Measurements from ENCODE around the gene SAMD15. TPM values are rescaled to one million over a fixed set of nuclear protein-coding genes. Genes with fewer than 3 reads are reported as not detected.

The SAMD15 gene
- total RNA-seq, 2 donors from 2014 or later = 0.52 TPM; not detected in 1

- H3K4me3 ChIP-seq = no peak overlapping the region
- ATAC-seq (no peak), DNase-seq (no peak)
- TF ChIP-seq CTCF (IDR thresholded peaks at IDR 0.05) (no peak), POLR2A (IDR thresholded peaks at IDR 0.05) (no peak)
- H3K27ac ChIP-seq = no peak overlapping the region
- no peaks in the 10 kb centered on the region for H3K36me3 ChIP-seq (replicated peaks in 1 of 2; ENCODE audit: insufficient read depth in 1 of 2, low read depth in 2 of 2)
- no peaks in the 10 kb centered on the region for H3K27me3 ChIP-seq
- H3K9me3 ChIP-seq = no peaks in the 10 kb centered on the region
- no peaks in the 10 kb centered on the region for H3K4me1 ChIP-seq
- intact Hi-C loops (cut with DNase I) = no loop called here
- WGBS, 2 donors = 91 to 100% methylated on average over 4 of the region's 4 CpGs
Measured at GRCh38 chr14:77355811-77356210, 21.4 kb upstream of the SAMD15 start.

- DNase-seq (no peak), ATAC-seq (no peak)
- Histone ChIP-seq H3K27ac (no peak overlapping the region), H3K9me3 (no peaks in the 10 kb centered on the region), H3K27me3 (no peaks in the 10 kb centered on the region), H3K4me1 (no peaks in the 10 kb centered on the region), H3K36me3 (replicated peaks in 1 of 2; ENCODE audit: insufficient read depth in 1 of 2, low read depth in 2 of 2) (no peaks in the 10 kb centered on the region), H3K4me3 (no peak overlapping the region)
- no peak for TF ChIP-seq POLR2A (IDR thresholded peaks at IDR 0.05)
- no peak for TF ChIP-seq CTCF (IDR thresholded peaks at IDR 0.05)
- intact Hi-C loops (cut with DNase I) = no loop called here
- WGBS, 2 donors = 85 to 93% methylated on average over 4 of the region's 4 CpGs
Measured at GRCh38 chr14:77356899-77357298, 20.3 kb upstream of the SAMD15 start.

GRCh38 chr14:77359626-77360025, 17.6 kb upstream of the SAMD15 start:
- no peak overlapping the region for H3K4me3 ChIP-seq
- intact Hi-C loops (cut with DNase I) = no loop called here
- no peak for DNase-seq
- H3K27ac ChIP-seq = no peak overlapping the region
- no peak for TF ChIP-seq CTCF (IDR thresholded peaks at IDR 0.05)
- no peak for TF ChIP-seq POLR2A (IDR thresholded peaks at IDR 0.05)
- H3K27me3 ChIP-seq = no peaks in the 10 kb centered on the region
- H3K9me3 ChIP-seq = no peaks in the 10 kb centered on the region
- 90 to 91% methylated on average over 1 of the region's 1 CpG for WGBS, 2 donors
- no peak for ATAC-seq
- H3K4me1 ChIP-seq = no peaks in the 10 kb centered on the region
- no peaks in the 10 kb centered on the region for H3K36me3 ChIP-seq (replicated peaks in 1 of 2; ENCODE audit: insufficient read depth in 1 of 2, low read depth in 2 of 2)

GRCh38 chr14:77364146-77364545, 13.0 kb upstream of the SAMD15 start:
- Histone ChIP-seq H3K27ac (no peak overlapping the region), H3K27me3 (no peaks in the 10 kb centered on the region), H3K9me3 (no peaks in the 10 kb centered on the region), H3K4me3 (no peak overlapping the region), H3K36me3 (replicated peaks in 1 of 2; ENCODE audit: insufficient read depth in 1 of 2, low read depth in 2 of 2) (no peaks in the 10 kb centered on the region), H3K4me1 (no peaks in the 10 kb centered on the region)
- WGBS, 2 donors = 86 to 92% methylated on average over 3 of the region's 3 CpGs
- no peak for TF ChIP-seq POLR2A (IDR thresholded peaks at IDR 0.05)
- TF ChIP-seq CTCF (IDR thresholded peaks at IDR 0.05) = no peak
- intact Hi-C loops (cut with DNase I) = no loop called here
- DNase-seq (no peak), ATAC-seq (no peak)

GRCh38 chr14:77369285-77369684, 7.9 kb upstream of the SAMD15 start:
- TF ChIP-seq POLR2A (IDR thresholded peaks at IDR 0.05) (no peak), CTCF (IDR thresholded peaks at IDR 0.05) (no peak)
- no peaks in the 10 kb centered on the region for H3K9me3 ChIP-seq
- ATAC-seq (no peak), DNase-seq (no peak)
- H3K36me3 ChIP-seq (replicated peaks in 1 of 2; ENCODE audit: insufficient read depth in 1 of 2, low read depth in 2 of 2) = no peaks in the 10 kb centered on the region
- H3K27ac ChIP-seq = no peak overlapping the region
- no peaks in the 10 kb centered on the region for H3K27me3 ChIP-seq
- intact Hi-C loops (cut with DNase I) = no loop called here
- no peaks in the 10 kb centered on the region for H3K4me1 ChIP-seq
- H3K4me3 ChIP-seq = no peak overlapping the region
- WGBS, 2 donors = 77 to 80% methylated on average over 1 of the region's 1 CpG

Measured in body of pancreas (tissue), 4 donors.